HG02870 (cell line): ENCODE measurements around the gene KIAA1614.
A peak's percentile ranks its signal among the peaks of the same experiment; 100 is the strongest.

Experiments
- ATAC-seq: cut with Tn5 transposase; IDR thresholded peaks from one replicate; pipeline ENCODE4 v1.9.1; 2021; ENCODE audit warnings: mild to moderate bottlenecking, moderate library complexity; ENCODE audit not compliant: unreplicated experiment

KIAA1614 gene

GRCh38 chr1:180939073-180939710 is 26.5 kb downstream of the KIAA1614 start:
- no peak for ATAC-seq

- ATAC-seq = no peak
These were observed 27.0 kb downstream of the KIAA1614 start for GRCh38 chr1:180939711-180940103.

- no peak for ATAC-seq
These were observed 27.7 kb downstream of the KIAA1614 start for GRCh38 chr1:180940445-180940844.

- ATAC-seq = no peak
These were observed 29.0 kb downstream of the KIAA1614 start for GRCh38 chr1:180941518-180942275.

GRCh38 chr1:180945151-180945550 is 32.5 kb downstream of the KIAA1614 start:
- no peak for ATAC-seq

GRCh38 chr1:180945551-180945950 is 32.9 kb downstream of the KIAA1614 start:
- no peak for ATAC-seq

GRCh38 chr1:180946056-180946455 is 33.4 kb downstream of the KIAA1614 start:
- no peak for ATAC-seq

- no peak for ATAC-seq
These were observed 34.1 kb downstream of the KIAA1614 start for GRCh38 chr1:180946541-180947498.

- ATAC-seq = no peak
These were observed 34.8 kb downstream of the KIAA1614 start for GRCh38 chr1:180947499-180947885.

- no peak for ATAC-seq
These were observed 35.4 kb downstream of the KIAA1614 start for GRCh38 chr1:180947901-180948640.

GRCh38 chr1:180948641-180949615 is 36.2 kb downstream of the KIAA1614 start:
- ATAC-seq = no peak

GRCh38 chr1:180949616-180950000 is 36.9 kb downstream of the KIAA1614 start:
- ATAC-seq = no peak

GRCh38 chr1:180950321-180950720 is 37.6 kb downstream of the KIAA1614 start:
- no peak for ATAC-seq

GRCh38 chr1:180951186-180951745 is 38.6 kb downstream of the KIAA1614 start:
- ATAC-seq = no peak

GRCh38 chr1:180951836-180952656 is 39.3 kb downstream of the KIAA1614 start:
- ATAC-seq = no peak

GRCh38 chr1:180952657-180953013 is 39.9 kb downstream of the KIAA1614 start:
- ATAC-seq = no peak

- ATAC-seq = peak; percentile 30
These were observed 40.8 kb downstream of the KIAA1614 start for GRCh38 chr1:180953291-180954004.
